GM19035 (cell line): Measurements from ENCODE around the gene CDH5.

Experiments used
- ATAC-seq: cut with Tn5 transposase; IDR thresholded peaks from one replicate; pipeline ENCODE4 v1.9.1; 2021; ENCODE audit not compliant: unreplicated experiment

CDH5 gene

DNA sequence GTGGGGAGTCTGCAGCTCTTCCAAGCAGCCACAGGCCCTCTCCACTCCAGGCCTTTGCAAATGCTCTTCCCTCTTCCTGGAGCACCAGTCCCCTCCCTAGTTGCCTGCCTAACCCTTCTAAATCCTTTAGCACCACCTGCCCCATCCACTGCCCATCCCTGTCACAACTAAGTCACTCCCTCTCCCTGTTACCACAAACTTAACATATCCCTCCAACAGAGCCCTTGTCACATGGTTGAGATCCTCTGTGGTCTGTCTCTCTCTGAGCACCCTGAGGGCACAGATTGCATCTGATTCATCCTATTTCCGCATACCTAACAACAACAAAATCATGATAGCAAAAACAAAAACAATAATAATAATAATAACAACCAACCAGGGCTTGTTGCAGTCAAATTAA, 49.6 kb downstream of the CDH5 start:
- no peak for ATAC-seq

DNA sequence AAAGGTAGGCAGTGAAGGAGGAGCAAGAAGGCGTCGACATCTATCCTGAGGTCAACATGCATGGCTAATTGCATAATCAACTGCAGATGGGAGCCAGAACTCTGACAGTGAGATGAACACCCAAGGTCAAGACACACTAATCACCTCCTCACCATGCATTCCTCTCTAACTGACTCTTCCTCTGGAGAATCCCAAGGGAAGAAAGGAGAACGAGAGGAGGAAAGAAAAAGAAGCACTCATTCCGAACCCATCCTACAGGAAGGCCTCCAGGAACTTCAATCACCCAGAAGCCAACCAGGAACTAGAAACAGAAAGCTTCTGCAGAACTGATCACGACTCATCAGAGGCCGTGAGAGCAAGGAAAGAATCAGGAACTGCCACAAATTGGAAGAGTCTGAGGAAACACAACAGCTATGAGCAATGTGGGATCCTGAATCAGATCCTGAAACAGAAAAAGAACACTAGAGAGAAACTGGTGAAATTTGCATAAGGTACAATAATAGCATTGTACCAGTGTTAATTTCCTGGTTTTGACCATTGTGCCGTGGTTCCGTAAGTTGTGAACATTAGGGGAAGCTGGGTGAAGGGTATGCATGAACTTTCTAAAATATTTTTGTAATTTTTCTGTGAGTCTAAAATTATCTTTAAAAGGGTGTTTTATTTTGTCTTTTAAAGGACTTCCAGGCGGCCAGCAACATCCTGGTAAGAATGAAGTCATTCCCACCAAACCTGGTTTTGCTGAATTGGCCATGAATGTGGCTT, 50.6 kb downstream of the CDH5 start:
- ATAC-seq: no peak

DNA sequence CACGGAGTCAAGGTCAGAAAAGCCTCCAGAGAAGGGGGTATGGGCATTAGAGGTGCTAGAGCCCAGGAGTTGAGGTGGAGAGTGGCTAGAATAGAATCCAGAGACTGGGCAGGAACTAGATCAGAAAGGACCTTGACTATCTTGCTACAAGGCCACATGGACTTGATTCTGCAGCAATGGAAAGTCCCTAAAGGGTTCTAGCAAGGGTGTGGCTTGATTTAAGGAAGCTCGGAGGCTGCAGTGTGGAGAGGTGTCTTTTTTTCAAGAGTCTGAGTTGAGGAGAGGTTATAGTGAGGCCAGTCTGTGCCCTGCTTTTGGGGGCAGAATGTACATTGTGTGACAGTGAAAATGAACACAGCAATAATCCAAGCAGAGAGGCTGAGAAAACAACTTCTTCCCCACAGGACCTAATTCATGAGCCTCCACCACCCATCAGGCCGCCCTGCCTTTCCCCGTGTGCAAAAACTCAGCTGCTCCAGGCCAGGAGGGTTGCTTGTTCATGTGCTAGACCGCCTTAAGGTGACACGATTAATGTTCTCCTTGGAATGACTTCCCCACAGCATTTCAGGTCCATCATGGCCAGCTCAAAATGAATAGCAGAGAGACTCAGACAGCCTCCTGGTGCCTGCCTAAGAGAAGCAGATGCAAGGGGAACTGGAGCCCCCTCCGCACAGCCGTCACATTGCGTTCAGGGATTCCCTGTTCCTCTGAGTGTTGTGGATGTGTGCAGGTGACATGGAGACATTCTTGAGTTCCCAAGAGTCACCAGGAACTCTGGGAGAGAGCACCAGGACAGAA, 51.9 kb downstream of the CDH5 start:
- no peak for ATAC-seq

DNA sequence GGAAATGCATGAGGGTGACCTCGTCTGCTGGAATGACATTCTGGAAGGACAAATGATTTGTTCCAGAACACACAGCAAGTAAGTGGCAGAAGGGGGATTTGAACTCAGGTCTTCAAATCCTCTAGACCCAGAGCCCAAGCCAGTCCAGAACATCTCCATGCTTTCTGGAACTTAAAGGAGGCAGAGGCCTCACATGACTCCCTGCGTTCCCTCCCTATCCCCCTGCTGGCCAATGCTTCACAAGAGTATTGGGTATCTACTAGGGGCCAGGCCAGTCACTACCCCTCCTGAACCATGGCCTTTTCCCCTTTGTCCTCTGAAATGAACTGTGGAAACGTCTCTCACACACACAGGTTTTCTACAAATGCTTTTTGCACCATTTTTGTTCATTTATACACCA, 53.0 kb downstream of the CDH5 start:
- ATAC-seq: no peak

DNA sequence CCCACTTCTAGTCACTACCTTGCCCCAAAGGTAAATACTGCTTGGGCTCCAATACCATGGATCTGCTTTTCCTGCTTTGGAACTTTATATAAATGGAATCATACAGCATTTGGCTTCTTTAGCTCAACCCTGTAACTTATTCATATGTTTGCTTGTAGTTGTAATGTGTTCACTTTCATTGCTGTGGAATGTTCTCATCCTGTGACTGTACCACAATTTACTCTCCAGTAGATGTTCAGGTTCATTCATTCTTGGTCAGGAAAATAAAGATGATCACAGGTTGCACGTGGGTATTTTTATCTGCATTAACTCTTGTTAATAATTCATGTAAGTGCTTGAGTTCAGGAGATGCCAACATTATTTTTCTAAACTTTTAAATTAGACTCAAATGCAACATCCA, 53.9 kb downstream of the CDH5 start:
- no peak for ATAC-seq

DNA sequence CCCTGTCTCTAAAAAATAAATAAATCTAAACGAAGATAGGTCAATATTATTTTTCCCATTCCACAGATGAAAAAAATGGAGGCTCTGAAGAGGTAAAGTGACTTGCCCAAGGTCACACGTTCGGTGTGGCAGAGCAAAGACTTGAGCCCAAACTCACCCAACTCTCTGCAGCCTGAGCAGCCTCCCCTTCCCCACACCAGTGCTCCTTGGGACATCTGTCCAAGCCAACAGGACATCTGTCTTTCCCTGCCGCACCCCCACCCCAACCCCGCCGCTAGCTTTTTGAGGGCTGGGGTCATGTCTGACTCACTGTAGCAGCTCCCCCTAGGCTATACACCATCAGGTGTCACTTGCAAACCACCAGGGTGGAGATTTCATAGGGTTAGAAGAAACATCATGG, 55.4 kb downstream of the CDH5 start:
- ATAC-seq: no peak

DNA sequence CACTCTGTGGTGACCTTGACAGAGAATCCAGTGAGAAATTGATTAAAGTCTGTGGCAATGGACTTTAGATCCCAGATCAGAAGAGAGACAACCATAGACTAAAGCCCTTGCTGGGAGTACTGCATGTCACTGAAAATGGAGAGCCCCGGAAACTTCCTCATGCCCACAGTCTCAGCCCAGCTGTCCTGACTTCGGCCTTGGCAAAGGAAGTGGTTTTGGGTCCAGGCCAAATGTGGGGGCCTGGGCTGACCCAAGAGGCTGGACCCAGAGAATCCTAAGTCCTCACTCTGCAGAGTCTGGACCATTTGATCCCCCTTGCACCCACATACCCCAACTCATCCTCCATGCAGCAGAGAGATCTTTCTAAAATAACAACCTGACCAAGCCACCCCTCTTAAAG, 55.9 kb downstream of the CDH5 start:
- ATAC-seq: no peak

DNA sequence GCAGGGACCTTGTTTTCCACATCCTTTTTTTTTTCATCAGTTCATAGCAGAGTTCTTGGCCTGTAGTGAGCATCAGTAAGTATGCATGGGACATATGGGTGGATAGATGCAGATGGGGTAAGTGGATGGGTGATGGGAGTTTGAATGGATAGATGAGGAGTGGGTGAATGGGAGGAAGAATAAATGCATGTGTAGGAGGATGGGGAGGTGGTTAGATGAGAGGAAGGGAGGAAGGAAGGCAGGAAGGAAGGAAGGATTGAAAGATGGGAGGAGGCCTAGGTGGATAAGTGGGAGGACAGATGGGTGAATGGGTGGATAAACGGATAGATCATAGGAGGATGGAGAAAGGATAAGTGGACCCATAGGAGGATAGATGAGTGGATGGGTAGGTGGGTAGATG, 56.7 kb downstream of the CDH5 start:
- ATAC-seq: no peak

DNA sequence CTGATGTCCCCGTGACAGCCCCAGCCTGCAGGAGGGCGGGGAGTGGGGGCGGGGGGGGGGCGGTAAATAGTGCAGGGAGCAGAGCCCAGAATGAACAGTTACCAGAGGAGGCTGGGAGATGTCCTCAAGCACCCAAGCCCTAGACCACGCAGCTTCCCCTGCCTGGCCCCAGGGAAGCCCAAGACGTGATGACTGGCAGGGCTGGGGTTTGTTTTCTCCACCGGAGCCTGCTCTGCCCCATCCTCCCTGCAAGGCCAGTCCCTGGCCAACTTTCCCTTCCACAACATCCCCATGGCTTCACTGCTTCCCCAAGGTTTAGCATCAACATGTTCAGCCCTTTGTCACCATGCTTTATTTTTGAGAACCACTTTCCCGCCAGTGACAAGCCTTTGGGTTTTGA, 59.2 kb downstream of the CDH5 start:
- no peak for ATAC-seq

DNA sequence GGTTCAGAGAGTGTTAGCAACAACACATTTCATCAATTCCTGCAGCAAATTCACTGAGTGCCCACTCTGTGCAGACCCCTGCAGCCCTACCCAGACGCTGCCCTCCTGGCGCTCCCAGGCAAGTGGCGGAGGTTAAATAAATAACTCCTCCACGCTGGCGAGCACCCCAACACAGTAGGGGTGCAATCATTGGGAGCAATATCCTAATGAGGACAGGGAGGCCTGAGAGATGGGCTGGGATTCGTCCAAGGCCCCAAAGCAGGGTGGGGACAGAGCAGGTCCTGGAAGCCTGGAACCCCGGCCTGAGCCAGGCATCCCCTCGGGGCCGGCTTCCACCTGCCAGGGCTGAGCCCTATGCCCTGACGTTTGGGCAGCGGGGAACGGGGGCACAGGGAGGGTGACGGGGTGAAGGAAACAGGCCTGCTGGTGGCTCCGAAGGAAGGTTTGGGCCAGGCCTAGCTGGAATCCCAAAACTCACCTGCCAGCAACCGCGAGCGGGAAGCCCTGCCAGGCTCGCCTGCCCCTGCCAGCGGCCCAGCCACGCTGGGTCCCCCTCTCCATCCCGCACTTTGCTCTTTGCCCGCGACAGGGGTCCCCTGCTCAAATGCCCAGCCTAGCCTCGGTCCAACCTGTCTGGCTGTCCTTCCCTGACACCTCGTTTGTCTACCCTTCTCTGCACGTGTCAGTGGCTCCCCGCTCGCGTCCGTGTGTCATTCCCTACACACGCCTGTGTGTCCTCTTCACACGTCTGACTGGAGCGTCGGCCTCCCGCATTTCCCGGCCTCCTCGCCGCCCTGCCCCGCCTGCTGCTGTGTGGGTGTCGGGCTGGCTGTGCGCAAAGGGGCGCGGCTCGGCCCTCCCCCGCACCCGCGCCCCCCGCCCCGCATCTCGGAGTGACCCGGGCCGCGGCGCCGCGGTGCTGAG, 59.9 kb downstream of the CDH5 start:
- no peak for ATAC-seq

DNA sequence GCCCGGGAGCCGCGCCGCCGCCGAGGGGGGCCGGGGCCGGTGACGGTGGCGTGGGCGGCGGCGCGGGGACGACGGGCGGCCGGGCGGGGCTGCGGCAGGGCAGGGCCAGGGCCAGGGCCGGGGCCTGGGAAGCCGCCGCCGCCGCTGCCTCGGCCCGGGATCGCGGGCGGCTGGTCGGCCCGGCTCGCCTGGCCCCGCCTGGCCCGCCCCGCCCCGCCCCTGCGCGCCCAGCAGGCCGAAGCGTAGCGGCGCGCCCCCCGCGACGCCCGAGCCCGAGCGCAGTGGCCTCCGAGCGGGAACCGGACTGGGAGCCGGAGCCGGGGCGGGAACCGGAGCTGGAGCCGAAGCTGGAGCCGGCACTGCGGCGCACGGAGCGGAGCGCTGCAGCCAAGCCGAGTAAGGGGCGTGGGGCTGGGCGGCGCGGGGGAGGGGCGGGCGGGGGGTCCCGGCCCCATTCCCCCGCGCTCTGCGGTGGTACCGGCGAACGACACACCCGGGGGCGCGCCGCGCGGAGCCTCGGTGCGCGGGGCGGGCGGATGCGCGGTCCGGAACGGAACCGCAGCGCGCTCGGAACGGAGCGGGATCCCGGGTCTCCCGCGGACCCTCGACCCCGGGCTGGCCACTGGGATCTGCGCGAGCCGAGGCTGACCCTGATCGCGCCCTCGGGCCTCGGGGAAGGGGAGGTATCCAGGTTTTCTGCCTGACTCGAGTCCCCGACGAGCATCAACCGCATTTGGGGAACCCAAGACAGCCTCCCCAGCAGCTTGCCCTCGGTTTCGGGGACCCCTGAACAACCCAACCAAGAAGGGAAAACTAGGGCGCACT, 60.8 kb downstream of the CDH5 start, which contains the start of gene BEAN1:
Gene BEAN1, plus strand, starts transcription at position 260 of the 825 bp plus-strand sequence. CDS start 10,382 bp downstream, outside the sequence.
- no peak for ATAC-seq

DNA sequence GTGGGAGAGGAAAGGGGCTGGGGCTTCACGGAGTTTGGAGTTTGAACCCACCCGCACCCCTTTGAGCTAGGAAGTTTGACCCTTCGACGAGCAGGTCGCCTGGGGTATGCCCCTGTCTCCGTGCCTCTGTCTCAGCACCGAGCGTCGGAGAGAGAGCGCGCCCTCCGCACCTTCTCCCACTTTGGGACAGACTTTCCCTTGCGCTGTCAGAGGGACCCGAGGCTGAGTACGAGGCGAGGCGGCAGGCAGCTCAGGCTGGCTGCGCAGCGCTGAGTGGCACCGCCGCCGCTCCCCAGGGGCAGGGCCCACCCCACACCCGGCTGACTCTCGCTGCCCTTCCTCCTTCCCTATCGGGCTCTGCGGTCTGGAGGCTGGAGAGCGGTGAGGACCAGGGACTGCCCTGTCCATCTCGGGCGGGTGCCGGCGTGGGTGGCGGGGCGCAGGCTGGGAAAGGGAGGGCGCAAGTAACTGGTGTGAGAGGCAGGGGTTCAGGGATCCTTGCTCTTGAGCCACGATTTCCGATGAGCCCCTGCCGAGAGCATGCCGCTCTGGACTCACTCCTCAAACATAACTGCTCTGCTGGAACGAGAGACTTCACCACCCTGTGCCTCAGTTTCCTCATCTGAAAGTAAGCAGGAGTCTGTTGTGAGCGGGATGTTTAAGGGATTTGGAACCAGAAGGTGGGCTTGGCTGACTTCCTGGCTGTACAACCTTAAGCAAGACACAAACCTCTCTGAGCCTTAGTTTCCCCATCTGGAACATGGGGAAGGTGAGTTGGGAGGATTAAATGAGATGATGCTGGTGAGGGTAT, 61.6 kb downstream of the CDH5 start:
- no peak for ATAC-seq

DNA sequence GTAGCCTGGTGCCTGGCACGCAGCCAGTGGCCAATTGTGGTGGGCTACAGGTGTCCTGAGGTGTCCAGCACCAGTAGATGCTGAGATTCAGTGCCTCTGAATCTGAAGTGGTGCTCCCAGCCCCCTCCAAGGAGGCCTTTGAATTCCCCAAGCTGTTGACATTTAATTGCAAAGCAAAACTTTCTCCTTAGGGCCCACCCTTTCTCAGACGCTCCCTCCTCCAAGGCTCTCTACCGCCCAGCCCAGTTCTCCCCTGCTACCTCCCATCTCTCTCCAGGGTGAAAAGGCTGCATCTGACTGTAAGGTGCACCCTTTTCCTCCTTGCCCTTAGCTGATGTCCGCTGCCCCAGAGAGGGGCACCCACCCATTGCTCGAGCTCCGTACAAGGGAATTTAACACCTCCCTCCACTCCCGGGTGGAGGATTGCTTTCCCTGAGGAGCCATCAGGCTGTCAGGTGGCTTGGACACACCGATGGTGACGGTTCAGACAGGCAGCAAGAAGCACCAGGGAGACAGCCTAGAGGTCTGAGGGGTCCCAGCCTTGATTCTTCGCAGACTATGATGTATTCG, 62.3 kb downstream of the CDH5 start:
- ATAC-seq: no peak

DNA sequence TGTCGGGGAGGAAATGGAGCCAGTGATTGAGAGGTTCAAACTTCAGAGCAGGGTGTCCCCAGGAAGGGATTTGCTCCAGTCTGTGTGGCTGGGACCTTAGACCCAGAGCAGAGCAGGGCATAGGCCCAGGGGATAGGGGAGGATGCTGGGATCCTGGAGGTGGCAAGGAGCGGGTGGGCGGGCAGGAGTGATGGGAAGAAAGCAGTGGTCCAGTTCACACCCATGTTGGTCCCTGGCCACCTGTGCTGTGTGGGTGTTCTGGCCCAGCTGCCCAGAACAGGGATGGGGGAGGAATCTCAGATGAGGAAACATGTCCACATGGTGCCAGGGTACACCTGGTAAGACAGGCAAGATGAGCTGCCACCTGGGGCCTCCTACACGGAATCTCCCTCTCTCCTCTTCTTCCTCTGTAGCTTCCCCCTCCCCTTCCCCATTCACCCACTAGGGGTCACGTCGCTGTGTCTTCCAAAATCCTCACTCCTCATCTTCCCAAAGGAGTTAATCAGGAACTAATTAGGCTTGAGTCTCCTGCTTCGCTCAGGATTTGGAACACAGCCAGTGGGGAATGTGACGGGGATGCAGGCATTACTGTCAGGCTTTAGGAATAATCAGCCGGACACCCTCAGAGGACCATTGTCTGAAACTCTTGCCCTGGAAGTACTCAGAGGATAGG, 62.9 kb downstream of the CDH5 start:
- ATAC-seq: no peak

DNA sequence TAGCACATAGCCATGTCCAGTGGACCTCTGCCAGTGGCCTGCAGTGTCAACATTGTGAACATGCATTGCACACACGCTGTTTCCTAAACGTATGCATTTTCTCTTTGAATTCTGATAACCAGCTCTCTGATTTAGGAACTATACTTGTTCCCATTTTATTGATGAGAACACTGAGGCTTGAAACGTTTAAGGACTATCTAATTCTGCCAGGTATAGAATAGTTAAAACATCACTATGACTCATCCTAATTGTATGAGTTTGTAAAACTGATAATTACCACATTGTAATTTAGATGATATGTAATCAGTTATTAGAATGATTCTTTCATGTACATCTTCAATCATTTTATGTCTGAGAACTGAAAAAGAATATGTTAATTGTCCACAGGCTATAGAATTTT, 63.7 kb downstream of the CDH5 start:
- no peak for ATAC-seq

DNA sequence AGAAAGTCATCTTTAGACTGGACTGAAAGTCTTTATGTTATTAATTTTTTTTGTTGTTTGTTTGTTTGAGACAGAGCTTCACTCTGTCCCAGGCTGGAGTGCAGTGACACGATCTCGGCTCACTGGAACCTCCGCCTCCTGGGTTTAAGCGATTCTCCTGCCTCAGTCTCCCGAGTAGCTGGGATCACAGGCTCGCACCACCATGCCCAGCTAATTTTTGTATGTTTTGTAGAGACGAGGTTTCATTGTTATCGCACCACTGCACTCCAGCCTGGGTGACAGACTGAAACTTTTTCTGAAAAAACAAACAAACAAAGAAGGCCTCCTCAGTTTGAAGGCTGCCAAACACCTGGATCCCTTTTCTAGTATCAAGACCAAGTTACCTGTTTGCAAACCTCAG, 65.3 kb downstream of the CDH5 start:
- ATAC-seq: no peak

DNA sequence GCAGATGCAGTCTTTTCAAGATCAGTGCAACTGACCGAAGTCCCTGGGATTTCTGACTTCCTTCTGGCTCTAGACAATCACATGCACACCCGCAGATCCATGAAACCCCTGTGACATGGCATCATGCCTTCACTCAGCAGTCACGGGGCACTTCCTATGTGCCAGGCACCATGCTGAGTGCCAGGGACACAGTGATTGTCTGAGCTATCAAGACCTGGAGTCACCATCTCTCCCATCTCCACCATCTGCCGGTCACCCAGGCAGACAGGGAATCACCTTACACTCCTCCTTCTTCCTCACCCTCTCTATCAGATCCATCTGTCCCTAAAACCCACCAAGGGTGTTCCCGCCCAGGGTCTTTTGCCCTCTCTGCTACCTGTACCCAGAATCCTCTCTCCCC, 65.9 kb downstream of the CDH5 start:
- no peak for ATAC-seq

DNA sequence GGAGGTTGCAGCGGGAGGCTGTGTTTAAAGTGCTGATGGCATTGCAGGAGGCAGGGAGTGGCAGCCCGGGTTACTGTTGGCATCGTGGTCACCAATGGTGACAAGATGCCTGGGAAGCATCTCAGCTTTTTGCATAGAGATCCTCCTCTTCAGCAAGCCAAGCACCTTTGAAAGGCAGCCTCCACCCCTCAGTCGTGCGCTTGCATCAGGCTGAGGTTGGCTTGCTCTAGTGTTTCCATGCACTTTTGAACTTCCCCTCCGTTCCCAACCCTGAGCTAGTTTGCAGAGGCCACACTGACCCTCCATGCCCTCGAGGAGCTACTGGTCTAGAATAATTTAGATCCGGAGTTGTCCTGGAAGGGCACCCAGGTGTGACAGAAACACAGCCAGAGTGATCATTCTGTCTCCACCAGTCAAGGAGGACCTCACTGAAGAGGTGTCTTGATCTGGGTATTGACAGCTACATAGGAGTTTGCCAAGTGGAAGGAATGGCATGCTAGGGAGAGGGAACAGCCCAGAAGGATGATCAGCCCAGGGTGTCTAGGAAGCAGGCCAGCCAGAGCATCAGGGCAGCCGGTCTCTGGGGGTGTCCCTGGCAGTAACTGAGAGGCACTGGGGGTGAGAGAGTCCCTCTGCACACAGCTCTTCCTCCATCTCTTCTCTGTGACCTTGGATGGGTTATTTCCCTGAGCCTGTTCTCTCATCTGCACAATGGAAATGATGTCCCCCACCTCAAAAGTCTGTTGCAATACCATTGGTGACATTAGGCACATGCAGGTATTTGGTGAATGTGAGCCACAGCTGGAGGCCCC, 68.3 kb downstream of the CDH5 start:
- ATAC-seq: no peak
